ENCODE measurements around the gene LSS.

The LSS gene

DNA sequence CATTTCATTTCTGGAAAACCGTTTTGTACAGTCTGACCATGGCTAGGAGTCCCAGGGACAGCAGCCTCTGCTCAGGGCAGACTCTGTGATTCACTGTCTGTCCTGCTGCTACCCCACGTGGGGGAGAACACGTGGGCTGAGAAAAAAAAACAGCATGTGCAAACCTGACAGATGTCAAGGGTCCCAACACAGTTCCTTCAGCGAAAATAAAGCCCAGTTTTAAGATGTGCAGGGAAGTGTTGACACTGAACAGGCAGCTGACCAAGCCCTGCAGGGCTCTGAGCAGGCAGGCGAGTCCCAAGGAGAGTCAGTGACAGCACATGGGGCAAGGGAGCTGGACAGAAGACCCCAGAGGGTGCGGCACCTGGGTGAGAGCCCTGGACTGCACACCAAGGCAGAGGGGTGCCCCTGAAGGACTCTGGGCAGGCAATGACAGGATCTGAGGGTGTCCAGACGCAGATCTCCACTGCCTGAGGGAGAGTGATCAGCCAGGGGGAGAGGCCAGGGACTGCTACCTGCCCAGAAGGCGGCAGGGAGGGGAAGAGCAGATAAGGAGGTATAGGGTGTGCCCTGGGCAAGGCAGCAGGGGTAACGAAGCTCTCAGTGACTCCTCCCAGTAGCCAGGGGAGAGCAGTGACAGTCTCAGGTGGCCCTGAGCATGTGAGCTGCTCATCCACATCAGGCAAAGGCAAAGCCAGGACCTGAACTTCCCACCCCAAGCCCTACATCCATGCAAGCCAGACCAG lies 39.2 kb downstream of the LSS start:
- no peaks in the 10 kb centered on the region for H3K9me3 ChIP-seq (replicated peaks; ENCODE audit: insufficient read depth, low read length)
- no peak overlapping the region for H3K4me2 ChIP-seq (ENCODE audit: low read depth, low read length)
- no peak overlapping the region for H3K4me3 ChIP-seq (ENCODE audit: low read length)
- H4K20me1 ChIP-seq (ENCODE audit: insufficient read depth, low read length): no peaks in the 10 kb centered on the region
- H3K27ac ChIP-seq (ENCODE audit: low read length): no peak overlapping the region
- DNase-seq: no peak
- TF ChIP-seq EZH2 (optimal IDR thresholded peaks at IDR 0.05; ENCODE audit: low read depth, low read length) (no peak), EZH2phosphoT487 (IDR thresholded peaks at IDR 0.05; ENCODE audit: low read length) (no peak)
- TF ChIP-seq, protein P1, sequence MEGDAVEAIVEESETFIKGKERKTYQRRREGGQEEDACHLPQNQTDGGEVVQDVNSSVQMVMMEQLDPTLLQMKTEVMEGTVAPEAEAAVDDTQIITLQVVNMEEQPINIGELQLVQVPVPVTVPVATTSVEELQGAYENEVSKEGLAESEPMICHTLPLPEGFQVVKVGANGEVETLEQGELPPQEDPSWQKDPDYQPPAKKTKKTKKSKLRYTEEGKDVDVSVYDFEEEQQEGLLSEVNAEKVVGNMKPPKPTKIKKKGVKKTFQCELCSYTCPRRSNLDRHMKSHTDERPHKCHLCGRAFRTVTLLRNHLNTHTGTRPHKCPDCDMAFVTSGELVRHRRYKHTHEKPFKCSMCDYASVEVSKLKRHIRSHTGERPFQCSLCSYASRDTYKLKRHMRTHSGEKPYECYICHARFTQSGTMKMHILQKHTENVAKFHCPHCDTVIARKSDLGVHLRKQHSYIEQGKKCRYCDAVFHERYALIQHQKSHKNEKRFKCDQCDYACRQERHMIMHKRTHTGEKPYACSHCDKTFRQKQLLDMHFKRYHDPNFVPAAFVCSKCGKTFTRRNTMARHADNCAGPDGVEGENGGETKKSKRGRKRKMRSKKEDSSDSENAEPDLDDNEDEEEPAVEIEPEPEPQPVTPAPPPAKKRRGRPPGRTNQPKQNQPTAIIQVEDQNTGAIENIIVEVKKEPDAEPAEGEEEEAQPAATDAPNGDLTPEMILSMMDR (IDR thresholded peaks at IDR 0.05; ENCODE audit: low read length): no peak
- H2AFZ ChIP-seq (ENCODE audit: low read length): no peak overlapping the region
- no peaks in the 10 kb centered on the region for H3K27me3 ChIP-seq (replicated peaks; ENCODE audit: insufficient read depth, low read length)
- no peaks in the 10 kb centered on the region for H3K9me2 ChIP-seq (replicated peaks; ENCODE audit: insufficient read depth, low read length)
- no peak overlapping the region for H3K9ac ChIP-seq (ENCODE audit: low read length)
- no peaks in the 10 kb centered on the region for H3K79me2 ChIP-seq (ENCODE audit: low read length)
- peaks cover 12% of the 10 kb centered on the region for H3K4me1 ChIP-seq (ENCODE audit: low read length)
- H3F3A ChIP-seq (ENCODE audit: insufficient read depth, low read length): 0 out of 2 replicates have a peak, but pooled peaks cover 10% of the 10 kb centered on the region
- H3K36me3 ChIP-seq (replicated peaks; ENCODE audit: insufficient read depth, low read length): peaks cover 7% of the 10 kb centered on the region; the same call in 1 of the 2 replicates

DNA sequence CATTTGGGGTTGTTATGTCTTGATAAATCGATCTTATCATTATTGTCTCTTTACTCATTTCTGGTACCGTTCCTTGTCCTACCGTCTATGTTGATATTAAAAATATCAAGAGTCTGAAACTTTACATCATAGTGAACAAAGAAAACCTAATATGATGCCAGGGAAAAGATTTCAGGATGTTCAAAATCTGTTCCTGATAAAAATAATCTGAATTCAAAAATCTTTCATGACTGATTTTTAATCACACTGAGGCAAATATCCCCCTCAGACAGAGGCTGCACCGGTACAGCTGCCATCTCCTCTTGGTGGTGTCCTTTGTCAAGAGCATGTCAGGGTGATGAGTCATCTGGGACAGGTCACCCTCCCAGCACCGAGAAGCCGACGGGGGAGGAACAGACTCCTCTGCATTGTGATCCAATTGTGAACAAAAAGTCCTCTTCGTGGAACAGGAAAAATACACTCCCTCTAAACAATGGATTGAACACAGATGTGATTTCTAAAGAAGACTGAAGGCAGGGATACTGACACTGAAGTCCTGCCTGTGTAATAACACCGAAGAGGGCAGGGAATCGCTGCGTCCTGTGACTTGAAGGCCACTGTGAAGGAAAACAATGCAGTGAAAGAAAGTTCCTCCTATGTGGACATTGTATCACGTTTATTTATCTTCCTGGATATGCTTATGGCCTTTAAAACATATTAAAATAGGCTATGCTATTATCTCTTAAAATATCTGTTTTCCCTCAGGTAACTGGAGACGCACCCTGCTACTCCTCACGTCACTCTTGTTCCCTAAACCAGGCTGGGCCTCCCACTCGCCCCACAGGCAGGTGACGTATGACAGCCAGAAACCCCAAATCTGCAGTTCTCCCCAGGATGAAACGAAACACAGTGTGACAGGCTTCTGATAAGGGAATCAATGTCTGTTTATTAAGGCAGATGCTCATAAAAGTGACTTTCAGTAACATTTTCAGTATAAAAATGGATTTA lies 40.1 kb downstream of the LSS start:
- no peak overlapping the region for H3K9ac ChIP-seq (ENCODE audit: low read length)
- H4K20me1 ChIP-seq (ENCODE audit: insufficient read depth, low read length): no peaks in the 10 kb centered on the region
- no peak overlapping the region for H2AFZ ChIP-seq (ENCODE audit: low read length)
- H3K4me2 ChIP-seq (ENCODE audit: low read depth, low read length): no peak overlapping the region
- TF ChIP-seq EZH2 (optimal IDR thresholded peaks at IDR 0.05; ENCODE audit: low read depth, low read length): no peak
- TF ChIP-seq EZH2phosphoT487 (IDR thresholded peaks at IDR 0.05; ENCODE audit: low read length): no peak
- TF ChIP-seq, protein P1 (IDR thresholded peaks at IDR 0.05; ENCODE audit: low read length): no peak
- 0 out of 2 replicates have a peak, but pooled peaks cover 3% of the 10 kb centered on the region for H3K79me2 ChIP-seq (ENCODE audit: low read length)
- H3K9me3 ChIP-seq (replicated peaks; ENCODE audit: insufficient read depth, low read length): no peaks in the 10 kb centered on the region
- peaks cover 12% of the 10 kb centered on the region for H3K4me1 ChIP-seq (ENCODE audit: low read length)
- H3F3A ChIP-seq (ENCODE audit: insufficient read depth, low read length): 0 out of 2 replicates have a peak, but pooled peaks cover 10% of the 10 kb centered on the region
- no peaks in the 10 kb centered on the region for H3K36me3 ChIP-seq (replicated peaks; ENCODE audit: insufficient read depth, low read length)
- no peak overlapping the region for H3K27ac ChIP-seq (ENCODE audit: low read length)
- no peaks in the 10 kb centered on the region for H3K27me3 ChIP-seq (replicated peaks; ENCODE audit: insufficient read depth, low read length)
- no peak for DNase-seq
- H3K4me3 ChIP-seq (ENCODE audit: low read length): no peak overlapping the region
- H3K9me2 ChIP-seq (replicated peaks; ENCODE audit: insufficient read depth, low read length): no peaks in the 10 kb centered on the region

DNA sequence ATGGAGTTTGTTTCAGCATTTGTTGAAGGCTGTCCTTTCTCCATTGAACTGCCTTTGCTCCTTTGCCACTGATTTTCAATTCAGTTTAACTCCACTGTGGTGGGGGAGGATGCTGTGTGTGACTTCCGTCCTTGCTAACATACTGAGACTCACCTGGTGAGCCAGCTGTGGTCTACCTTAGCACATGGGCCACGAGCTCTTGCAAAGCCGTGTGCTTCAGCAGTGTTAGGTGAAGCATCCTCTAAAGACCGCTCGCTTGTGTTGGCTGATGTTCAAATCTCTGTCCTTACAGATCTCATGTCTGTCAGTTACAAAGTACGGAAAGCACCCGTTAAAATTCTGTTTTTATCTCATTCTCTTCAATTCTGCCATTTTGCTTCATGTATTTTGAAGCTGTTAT lies 40.8 kb downstream of the LSS start:
- DNase-seq: no peak
- no peak overlapping the region for H2AFZ ChIP-seq (ENCODE audit: low read length)
- H3K4me2 ChIP-seq (ENCODE audit: low read depth, low read length): no peak overlapping the region
- 0 out of 2 replicates have a peak, but pooled peaks cover 3% of the 10 kb centered on the region for H3K79me2 ChIP-seq (ENCODE audit: low read length)
- peaks cover 12% of the 10 kb centered on the region for H3K4me1 ChIP-seq (ENCODE audit: low read length)
- no peaks in the 10 kb centered on the region for H3K27me3 ChIP-seq (replicated peaks; ENCODE audit: insufficient read depth, low read length)
- H3F3A ChIP-seq (ENCODE audit: insufficient read depth, low read length): 0 out of 2 replicates have a peak, but pooled peaks cover 10% of the 10 kb centered on the region
- H3K9ac ChIP-seq (ENCODE audit: low read length): no peak overlapping the region
- H3K27ac ChIP-seq (ENCODE audit: low read length): no peak overlapping the region
- H3K9me2 ChIP-seq (replicated peaks; ENCODE audit: insufficient read depth, low read length): no peaks in the 10 kb centered on the region
- TF ChIP-seq, protein P1 (IDR thresholded peaks at IDR 0.05; ENCODE audit: low read length): no peak
- TF ChIP-seq EZH2 (optimal IDR thresholded peaks at IDR 0.05; ENCODE audit: low read depth, low read length): no peak
- no peak overlapping the region for H3K4me3 ChIP-seq (ENCODE audit: low read length)
- H4K20me1 ChIP-seq (ENCODE audit: insufficient read depth, low read length): no peaks in the 10 kb centered on the region
- no peaks in the 10 kb centered on the region for H3K9me3 ChIP-seq (replicated peaks; ENCODE audit: insufficient read depth, low read length)
- H3K36me3 ChIP-seq (replicated peaks; ENCODE audit: insufficient read depth, low read length): no peaks in the 10 kb centered on the region

All from MM.1S (cell line).